UCSD-AML1 (cell line): ENCODE data around the gene KCNQ1.

Source experiments
- DNase-seq: peaks from one replicate; lab custom pipeline; 2025; ENCODE audit not compliant: unreplicated experiment; lab: John Stamatoyannopoulos, UW

Gene KCNQ1

DNA sequence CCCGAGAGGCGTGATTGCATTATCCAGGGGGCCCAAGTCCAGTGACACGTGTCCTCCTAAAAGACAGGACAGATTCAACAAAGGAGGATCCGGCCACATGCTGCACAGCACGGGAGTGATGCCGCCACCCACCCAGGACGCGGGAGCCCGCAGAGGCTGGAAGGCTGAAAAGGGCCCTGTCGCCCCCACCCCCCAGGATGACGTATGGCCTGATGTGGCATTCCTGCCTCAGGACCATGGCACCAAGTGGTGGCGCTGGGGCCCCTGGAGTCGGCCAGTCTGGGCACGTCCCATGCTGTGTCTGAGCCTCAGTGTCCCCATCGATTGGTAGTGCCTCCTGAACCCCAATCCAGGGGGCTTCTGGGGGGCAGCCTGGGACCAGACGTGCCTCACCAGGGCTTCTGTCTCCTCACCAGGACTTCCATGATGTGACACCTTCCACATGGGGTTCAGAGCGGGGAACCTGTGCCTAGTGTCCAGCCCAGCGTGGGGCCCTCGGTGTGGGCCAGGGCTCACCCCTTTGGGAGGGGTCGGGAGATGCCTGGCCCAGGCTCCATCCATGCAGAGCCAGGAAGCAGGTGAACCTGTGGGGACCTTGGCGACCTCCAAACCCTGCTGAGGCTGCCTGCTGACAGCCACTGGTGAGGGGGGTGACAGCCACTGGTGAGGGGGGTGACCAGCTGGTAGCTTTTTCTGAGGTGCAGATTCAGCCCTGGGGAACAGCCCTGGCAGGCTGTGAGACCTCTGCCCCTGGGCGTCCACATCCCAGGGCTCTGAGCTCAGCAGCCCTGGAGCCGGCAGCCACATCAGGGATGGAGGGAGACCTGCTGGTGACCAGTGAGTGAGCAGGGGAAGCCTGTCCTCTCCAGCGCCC, 75.3 kb downstream of the KCNQ1 start:
- DNase-seq, result no peak

- no peak for DNase-seq
These were observed 75.9 kb downstream of the KCNQ1 start for GRCh38 chr11:2520736-2521035.

GRCh38 chr11:2521081-2521732, 76.4 kb downstream of the KCNQ1 start:
- no peak for DNase-seq

DNA sequence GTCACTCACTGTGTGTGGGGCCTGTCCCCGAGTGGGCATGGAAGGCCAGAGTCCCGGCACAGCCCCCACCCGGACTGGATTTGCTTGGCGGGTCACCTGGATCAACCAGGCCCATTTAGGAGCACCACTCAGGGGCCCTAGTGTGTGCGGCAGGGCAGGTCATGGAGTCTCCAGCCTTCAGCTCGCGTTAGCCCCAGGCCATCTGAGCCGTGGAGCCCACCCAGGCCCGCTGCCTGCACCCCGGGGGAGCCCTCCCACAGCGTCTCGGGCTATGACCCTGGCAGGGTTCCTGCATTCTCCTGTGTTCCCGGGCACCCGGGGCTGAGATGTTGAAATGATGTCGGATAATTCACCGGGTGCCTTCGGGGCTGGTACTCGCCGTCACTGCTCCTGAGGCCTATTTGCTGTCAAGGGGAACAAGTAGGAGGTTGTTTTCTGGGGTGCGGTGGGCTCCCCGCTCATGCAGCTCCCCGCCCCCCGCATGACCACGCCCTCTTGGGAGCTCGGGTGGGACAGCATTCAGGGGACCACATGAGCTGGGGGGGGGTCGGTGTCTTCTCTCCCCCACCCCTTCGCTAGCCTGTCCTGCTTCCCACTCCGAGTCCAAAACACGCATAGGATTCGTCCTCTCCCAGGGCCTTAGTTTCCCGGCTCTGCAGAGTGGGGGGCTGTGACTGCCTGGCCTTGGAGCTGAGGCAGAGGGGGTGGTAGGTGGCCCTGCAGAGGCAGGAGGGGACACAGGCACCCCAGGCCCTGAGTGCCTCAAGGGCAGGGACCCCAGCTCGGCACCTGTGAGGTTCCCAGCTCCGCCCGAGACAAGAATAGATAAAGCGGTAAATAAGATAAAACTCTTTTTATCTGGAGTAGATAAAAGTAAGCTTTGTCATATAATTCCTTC, 77.2 kb downstream of the KCNQ1 start:
- no peak for DNase-seq

DNA sequence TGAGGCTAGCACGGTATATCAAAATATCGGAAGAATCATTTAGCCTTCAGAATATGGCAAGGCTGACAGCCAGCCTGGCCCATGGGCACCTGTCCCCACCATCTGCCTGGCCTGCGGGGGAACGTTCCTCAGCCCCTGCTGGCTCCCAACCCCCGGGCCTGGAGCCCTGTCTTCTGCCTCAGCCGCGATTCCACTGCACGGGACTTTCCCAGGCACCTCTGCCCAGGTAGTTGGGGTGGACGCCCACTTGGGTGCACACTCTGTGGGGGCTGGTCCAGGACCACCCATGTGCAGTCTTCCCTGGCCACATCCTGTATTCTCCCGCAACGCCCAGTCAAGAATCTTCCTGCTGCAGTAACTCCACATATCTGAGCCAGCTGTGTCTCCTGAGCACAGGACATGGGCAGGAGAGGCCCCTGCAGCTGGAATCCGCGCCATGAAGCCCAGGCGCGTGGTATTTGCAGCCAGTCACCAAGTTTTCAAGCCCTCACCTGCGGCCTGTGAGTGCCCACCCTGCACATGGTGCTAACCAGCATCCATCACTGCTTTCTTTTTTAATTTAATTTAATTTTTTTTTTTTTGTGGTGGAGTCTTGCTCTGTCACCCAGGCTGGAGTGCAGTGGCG, 77.9 kb downstream of the KCNQ1 start:
- DNase-seq, result no peak

- no peak for DNase-seq
These were observed 79.1 kb downstream of the KCNQ1 start for GRCh38 chr11:2523821-2524391.

DNA sequence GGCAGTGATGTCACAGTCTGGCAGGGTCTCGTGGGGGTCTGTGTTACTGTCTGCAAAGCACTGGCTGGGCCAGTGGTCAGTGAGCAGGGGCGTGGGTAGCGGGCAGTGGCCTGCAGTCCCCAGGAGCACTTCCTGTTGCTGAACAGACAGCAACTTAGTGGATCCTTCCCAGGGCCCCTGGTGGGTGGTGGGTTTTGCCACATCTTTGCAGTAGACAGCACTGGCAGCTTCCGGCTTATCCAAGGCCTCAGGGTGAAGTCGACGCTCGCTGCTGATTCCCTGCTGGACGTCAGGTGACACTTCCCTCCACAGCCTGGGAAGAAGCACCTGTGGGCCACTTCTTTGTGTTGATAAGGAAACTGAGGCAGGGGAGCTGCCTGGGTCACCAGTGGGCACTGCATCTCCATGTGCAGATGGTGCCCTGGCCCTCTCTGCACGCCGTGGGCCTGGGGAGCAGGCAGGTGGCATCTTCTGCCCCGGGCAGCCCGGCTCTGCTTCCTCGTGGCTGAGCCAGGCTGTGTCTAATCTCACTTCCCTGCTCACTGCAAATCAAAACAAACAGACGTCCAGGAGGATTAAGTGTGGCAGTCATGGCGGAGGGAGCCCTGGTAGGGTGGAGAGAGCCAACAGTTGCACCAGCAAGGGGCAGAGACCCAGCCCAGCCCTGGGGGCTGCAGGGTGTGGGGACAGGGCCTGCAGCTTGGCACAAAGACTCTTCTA, 79.8 kb downstream of the KCNQ1 start:
- no peak for DNase-seq

DNA sequence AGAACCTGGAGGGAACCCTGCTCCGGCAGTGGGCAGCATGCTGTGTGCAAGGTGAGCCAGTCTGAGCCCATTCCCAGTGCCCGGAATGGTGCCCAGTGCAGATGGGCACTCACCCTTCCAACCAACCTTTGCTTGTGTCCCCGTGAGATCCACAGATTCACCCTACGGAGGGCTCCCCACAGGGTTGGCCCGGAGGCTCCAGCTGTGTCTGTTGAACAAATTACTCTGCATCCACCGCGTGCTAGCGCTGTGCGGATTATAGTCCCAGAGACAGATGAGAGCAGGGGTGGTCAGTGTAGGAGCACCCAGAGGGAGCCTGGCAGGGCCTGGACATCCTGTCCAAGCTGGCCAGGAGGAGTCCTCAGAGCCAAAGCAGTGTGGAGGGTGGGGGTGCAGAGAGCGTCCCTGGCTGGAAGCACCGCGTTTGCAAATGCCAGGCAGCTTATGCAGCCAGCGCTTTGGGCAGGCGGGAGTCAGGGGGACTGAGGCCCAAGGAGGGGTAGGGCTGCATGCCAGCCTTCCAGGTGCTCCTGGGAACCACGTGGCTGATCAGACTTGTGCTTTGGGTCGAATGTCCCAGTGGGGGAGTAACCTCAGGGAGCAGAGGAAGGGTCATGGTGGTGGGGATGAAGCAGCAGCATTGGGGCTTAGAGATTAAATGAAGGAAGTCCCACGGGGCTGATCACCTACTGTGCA, 80.5 kb downstream of the KCNQ1 start:
- DNase-seq, result no peak

- DNase-seq, result no peak
These were observed 81.4 kb downstream of the KCNQ1 start for GRCh38 chr11:2525941-2526807.

GRCh38 chr11:2526808-2527381, 82.1 kb downstream of the KCNQ1 start:
- peak; percentile 74 for DNase-seq

GRCh38 chr11:2527621-2528291, 82.9 kb downstream of the KCNQ1 start:
- DNase-seq, result no peak

DNA sequence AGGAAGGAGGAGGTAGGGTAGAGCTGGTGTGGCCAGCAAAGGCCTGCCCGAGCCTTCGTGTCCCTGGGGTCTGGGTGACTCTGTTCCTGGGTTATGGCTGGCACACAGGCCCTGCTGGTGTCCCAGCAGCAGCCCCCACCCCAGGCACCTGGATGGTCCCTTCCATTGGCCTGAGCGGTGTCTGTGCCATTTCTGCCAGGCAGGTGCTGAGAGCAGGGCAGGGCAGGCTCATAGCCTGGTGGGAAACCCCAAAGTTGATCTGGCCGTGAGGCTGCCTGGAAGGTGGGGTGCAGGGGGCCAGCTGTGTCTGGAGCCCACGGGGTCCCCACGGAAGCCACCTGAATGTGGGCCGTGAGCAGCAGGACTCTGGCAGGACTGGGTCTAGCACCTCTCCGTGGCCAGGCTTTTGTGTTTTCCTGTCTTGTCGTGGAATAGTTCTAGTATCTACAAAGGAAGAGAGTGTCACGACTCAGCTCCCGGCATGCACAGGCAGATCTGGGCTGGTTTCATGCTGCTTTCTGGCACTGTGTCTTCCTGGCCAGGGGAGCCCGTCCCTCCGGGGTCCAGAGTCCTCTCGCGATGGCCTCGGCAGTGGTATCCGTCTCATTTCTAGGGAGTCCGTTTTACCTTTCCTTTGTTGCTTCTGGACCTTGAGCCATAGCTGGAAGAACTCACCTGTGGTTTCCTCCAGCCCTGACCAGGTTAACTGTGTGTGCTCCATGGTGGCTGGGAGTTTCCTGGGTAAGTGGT, 83.7 kb downstream of the KCNQ1 start:
- no peak for DNase-seq

DNA sequence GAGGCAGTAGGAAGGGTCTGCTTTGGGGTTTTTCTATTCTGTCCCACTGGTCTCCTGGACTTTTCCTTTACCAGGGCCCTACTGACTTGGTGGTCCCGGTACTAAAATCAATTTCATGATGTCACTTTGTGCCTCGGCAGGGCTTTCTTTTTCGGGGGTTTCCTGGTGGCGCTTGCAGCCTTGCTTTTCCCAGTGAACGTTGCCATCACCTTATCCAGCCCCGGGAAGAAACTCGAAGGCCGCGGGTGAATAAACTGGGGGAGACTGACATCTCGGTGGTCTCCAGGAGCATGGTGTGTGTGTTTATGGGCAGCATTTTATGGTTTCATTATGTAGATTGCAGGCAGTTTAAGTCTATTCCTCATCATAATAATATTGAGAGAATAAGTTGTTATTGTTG, 84.4 kb downstream of the KCNQ1 start:
- no peak for DNase-seq

GRCh38 chr11:2529636-2530035, 84.8 kb downstream of the KCNQ1 start:
- no peak for DNase-seq

- no peak for DNase-seq
These were observed 85.5 kb downstream of the KCNQ1 start for GRCh38 chr11:2530131-2530854.

GRCh38 chr11:2530855-2531200, 86.0 kb downstream of the KCNQ1 start:
- DNase-seq, result no peak
